Islet of Langerhans (tissue), 1 donor: ENCODE measurements around the gene COX20.
"Not testable (repeated sequence)": the region's sequence is repeated elsewhere in the genome, so short reads cannot be mapped to it uniquely, and the experiment has no call there.

Source experiments
- FAIRE-seq: peaks from one replicate; lab custom pipeline; 2011; peaks lifted over from hg19 to GRCh38; lab: Jason Lieb, UNC

The COX20 gene

DNA sequence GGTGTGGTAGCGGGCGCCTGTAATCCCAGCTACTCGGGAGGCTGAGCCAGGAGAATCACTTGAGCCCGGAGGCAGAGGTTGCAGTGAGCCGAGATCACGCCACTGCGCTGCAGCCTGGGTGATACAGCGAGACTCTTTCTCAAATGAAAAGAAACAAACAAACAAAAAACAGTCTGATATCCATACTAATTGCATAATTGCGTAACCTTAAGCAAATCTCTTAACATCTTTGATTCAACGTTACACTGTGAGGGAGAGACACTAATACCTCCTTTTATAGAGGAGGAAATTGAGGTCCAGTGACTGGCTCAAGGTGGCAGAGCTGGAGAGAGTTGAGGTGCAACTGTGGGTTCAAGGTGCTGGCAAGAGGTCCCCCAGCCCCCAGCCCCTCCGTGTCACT, 12.6 kb upstream of the COX20 start:
- FAIRE-seq: no peak

DNA sequence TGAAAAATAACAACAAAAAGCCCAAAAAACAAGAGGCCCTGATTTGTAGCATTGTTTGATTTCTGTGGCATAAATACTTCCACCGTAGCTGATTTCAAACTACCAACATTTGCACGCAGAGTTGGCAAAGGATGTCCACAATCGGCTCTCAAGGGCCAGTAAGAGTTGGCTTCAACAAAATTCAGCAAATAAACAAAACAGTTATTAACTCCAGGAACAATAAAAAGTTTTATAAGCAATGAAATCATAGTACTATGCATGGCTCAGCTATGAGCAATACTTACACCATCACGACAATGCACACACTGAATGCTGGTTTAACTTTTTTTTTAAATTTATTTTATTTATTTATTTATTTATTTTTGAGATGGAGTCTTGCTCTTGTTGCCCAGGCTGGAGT, 8.7 kb upstream of the COX20 start:
- no peak for FAIRE-seq

DNA sequence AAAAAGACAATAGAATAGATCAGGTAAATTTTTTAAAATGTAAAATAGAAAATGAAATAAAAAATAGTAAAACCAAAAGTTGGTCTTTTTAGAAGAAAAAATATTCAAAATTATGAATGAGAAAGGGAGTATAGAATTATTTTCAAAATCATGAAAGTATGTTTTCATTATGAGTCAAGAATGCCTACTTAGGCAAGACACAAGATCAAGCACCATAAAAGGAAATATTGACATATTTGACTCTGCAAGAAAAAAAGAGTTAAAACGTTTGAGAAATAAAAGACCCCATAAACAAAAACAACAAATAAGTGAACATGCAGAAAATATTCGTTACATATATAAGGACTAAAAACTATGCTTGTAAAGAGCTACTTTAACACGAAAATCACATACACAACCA, 4.8 kb upstream of the COX20 start:
- no peak for FAIRE-seq

DNA sequence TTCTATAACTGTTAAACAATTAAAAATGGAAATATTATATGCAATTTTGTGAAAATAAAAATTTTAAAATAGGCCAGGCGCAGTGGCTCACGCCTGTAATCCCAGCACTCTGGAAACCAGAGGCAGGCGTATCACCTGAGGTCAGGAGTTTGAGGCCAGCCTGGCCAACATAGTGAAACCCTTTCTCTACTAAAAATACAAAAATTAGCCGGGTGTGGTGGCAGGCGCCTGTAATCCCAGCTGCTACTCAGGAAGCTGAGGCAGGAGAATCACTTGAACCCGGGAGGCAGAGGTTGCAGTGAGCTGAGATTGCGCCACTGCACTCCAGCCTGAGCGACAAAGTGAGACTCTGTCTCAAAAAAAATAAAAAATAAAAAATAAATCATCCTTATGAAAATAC, 2.2 kb upstream of the COX20 start:
- not testable (repeated sequence) for FAIRE-seq

DNA sequence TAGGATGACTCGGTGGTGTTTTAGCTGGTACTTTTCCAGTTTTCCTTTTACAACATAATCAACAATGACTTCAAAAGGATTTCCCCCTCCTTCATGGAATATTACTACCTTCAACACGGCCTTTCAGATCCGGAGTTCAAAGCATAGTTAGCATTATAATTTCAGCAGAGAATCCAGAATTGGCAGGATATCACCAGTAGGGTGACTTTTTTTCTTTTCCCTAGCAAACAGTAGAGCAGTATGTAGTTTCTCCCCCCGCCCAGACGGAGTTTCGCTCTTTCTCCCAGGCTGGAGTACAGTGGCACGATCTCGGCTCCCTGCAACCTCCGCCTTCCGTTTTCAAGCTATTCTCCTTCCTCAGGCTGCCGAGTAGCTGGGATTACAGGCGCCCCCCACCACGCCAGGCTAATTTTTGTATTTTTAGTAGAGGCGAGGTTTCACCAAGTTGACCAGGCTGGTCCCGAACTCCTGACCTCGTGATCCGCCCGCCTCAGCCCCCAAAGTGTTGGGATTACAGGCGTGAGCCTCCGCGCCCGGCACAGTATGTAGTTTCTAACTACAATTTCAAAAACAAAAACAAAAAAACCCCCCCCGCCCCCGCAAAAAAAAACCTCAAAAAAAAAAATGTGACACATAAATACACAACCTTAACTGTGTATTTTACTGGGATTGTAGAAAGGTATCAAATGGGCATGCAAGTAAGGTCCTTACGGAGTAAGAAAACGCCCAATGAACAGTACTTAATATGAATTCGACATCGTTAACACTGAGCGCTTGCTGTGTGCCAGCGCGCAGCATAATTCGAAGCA, 1.5 kb upstream of the COX20 start:
- FAIRE-seq: no peak

DNA sequence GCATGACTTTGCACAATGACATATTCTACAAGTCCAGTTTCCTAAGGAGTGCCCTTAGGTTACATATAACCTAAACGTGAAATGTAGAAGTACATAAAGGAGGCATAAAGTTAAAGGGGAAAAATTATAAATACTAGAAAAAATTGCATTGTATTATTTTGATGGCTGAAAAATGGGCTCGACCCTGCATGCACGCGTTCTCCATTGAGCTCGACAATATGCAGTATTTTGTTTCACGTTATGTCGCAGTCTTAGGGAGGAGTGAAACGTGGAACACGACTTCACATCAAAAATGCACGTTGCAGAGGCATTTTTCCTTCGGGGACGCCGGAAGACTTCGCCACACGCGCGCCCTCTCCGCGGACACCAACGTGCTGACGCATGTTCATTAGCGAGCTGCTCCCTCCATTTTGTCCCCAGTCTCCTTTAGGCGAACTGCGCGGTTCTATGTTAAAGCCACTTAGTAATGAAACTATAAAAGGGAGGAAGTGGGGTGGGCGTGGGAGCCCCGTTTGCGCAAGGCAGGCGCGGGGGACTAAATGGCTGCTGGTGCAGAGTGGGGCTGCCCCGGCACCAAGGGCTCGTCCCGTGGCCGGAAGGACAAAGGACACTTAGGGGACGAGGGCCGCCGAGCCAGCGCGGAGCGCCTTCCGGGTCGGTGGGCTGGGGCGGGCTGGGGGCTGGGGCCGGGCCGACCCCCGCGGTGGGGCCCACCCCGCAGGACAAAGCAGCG, 749 bp upstream of the COX20 start:
- no peak for FAIRE-seq

DNA sequence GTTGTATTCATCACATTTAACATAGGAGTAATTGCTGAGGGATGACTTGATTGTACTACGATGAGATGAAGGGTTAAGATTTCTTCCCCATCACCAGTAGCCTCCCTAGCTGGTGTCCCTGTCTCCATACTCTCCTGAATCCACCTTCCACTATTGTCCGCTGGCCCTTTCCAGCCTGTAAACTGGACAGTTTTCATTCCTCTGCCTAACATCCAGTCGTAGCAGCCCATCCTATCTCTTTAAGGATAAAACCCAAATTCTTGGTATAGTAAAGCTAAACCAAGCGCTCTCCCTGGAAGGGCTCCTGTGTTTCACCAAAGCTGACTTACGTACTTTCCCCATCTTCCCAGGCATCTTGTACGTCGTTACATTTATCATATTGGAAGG, 670 bp downstream of the COX20 start:
- FAIRE-seq: no peak

DNA sequence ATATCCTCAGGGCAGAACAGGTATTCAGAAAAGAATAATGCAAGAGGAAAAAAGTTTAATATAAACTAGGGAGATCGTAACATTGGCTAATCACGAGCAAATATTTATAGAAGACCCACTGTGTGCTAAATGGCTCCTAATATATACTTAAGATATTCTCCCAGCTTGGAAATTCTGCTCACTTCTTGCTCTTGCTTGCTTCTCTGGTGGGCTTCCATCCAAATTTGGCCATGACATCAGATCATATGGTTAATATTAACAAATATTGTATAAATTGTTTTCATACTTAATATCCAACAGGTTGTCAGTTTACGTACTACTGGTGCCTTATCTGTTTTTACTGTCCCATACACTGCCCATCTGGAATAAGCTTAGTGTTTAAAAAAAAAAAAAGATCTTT, 1.1 kb downstream of the COX20 start:
- FAIRE-seq: no peak

DNA sequence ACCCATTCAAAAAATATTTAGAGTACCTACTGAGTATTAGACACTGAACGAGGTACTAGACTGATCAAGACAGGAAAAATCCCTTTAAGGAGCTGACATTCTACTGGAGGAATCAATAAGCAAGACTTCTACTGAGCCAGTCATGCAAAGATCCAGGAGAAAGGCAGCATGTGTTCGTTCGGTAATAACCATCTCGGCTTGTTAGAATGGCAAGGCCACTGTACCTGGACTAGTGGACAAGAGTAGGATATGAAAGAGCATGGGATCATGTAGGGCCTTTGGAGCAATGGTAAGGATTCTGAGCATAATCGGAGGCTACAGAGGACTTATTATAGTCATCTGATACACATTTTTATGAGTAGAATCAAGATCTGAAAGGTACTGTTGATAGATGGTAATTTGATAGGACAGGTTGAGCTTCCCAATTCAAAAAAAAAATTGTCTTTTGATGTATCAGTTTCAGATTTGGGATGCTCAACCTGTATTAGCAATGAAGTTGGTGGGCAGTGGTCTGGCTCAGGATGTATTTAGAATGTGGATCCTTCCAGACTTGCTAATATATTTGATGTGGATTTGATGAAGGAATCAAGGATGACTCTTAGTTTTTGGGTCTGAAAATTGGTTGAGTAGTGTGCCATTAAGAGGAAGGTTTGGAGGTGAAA, 2.3 kb downstream of the COX20 start:
- no peak for FAIRE-seq

DNA sequence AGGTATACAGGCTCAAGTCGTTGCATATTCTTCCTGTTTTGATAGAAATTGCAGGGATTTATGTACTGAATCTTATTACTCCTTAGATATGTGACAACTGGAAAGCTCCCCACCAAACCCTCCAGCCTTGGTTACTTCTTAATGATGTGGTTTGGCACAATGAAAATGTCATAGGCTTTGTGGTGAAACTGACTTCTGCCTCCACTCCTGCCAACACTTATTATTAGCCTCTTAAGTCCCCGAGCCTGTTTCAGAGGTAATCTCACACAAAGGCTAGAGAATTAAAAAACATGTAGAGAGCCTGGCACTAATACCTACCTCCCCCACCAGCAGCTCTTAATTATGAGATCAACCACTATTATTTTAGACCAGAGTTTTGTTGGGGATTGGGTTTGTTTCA, 4.2 kb downstream of the COX20 start:
- no peak for FAIRE-seq

DNA sequence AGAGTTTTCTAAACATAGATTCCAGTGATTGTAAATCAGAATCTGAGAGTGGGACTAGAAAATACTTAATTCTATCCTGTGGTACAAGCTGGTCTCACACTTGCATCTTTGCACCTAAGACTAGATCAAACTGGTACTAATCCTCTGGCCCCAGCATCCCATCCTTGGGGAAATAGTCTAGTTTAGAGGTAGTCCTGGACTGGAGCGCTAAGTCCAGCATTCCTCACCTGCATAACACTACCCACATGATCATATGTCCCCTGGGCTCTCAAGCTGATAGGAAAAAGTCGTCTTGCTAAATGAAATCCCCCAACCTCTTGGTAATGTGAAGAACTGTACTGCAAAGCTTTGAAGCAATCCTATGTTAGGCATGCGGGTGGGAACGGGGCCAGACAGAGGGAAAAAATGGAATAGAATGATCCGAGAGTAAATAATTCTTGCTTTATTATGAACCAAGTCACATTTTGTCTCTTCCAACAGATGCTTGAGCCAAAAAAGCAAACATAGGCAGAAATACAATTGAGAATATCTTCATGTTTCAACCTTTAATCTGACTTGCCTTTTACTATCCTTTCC, 4.8 kb downstream of the COX20 start:
- FAIRE-seq: no peak

DNA sequence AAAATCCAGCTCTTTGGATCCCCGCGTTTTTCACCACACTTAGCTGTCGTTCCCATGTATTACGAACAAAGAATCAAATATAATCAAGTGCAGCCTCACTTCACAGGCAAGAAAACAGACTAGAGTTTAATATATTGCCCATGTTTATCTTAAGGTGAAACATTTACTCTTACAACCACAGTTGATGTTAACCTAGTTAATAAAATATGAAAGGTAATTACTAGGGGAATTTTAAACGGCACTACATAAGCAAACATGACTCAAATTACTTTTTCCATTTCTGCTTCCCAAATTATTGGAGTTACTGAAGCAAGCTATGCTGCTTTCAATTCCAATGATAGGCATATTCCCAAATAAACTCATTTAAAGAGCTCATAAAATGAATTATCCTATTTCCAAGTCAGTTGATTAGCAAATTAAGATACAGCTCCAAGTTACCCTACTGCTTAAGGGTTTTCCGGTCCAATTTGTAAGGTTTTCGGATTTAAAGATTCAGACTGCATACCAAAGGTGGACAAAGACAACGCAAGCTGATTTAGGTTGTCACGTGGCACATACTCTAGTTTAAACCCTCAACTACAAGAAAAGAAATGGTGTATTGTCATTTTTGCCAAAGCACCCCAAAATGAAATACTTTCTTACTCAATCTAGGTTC, 5.9 kb downstream of the COX20 start:
- no peak for FAIRE-seq

DNA sequence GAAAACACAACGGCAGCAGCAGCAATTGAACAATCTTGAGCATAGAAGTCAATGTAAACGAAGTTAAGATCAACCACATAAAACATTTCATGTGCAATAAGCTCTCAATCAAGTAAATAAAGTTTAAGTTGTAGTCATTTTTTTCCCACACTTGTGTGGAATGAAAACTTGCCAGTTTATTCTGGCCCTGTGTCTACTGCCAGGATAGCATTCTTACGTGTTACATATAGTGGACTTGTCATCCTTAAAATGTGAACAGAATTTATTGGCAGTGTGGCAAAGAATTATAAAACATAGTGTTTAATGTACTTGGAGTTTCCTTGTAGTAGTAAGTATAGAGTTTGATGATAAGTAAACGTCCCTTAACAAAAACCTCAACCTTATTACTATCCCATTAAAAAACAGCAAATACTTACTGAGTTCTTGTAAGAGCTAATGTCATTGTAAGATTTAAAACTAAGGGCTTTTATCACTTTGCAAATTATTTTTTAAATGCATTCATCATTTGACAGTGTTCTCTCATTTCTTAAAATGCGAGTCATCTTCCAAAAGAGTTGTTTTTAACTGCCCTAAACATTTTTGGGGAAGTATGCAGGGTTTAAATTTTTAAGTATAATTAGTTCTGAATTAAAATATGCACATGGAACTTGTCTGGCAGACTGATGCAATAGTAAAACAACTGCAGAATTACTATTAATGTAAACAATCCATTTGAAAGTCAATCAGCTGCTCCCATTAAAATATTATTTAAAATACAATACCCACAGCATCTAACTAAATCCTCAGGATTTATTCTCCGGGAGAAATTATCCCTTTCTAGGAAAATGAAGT, 7.9 kb downstream of the COX20 start:
- FAIRE-seq: no peak

DNA sequence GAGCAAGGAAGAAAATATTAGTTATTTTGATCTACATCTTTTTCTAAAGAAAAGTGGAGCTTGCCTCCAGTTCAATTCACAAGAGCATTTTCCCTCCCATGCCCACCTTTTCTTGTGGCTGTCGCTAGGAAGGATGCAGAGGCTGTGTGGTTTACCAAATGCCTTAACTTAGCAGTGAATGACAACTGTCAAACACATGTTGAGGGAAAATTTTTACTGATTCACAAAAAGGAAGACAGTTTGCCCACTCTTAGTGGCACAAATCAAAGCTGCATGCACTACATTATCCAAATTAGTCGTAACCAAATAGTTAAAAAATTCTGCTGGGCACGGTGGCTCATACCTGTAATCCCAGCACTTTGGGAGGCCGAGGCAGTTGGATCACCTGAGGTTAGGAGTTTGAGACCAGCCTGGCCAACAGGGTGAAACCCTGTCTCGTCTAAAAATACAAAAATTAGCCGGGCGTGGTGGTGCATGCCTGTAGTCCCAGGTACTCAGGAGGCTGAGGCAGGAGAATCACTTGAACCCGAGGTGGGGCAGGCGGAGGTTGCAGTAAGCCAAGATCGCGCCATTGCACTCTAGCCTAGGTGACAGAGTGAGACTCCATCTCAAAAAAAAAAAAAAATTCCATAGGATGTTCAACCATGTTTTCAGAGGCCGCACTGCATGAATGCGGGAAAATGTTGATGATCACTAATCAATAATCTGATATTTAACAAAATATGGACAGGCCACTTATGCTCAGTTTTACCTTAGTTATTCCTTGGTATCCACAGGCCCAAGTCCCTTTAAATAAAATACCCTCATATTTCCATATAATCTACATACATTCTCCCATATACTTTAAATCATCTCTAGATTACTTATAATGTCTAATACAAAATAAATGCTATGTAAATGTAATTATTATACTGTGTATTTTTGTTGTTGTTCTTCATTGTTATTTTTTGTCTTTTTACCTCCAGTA, 9.0 kb downstream of the COX20 start:
- no peak for FAIRE-seq

DNA sequence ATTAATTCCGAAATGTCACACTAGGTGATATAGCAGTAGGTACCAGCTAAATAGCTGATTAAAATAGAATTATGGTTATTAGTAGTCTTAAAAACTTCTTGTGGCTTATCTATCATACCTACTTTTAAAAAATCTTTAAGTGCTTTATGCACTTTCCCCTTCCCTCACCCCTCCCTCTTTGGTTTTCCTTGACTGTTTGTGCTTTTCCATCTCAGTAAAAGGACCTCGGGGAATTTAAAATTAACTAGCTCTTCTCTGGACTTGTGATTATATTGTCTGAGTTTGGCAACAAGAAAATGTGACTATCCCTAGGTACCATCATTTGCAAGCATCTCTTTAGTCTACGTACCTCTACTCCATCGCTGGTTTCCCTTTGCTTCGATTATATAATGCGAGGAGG, 11.2 kb downstream of the COX20 start:
- no peak for FAIRE-seq

DNA sequence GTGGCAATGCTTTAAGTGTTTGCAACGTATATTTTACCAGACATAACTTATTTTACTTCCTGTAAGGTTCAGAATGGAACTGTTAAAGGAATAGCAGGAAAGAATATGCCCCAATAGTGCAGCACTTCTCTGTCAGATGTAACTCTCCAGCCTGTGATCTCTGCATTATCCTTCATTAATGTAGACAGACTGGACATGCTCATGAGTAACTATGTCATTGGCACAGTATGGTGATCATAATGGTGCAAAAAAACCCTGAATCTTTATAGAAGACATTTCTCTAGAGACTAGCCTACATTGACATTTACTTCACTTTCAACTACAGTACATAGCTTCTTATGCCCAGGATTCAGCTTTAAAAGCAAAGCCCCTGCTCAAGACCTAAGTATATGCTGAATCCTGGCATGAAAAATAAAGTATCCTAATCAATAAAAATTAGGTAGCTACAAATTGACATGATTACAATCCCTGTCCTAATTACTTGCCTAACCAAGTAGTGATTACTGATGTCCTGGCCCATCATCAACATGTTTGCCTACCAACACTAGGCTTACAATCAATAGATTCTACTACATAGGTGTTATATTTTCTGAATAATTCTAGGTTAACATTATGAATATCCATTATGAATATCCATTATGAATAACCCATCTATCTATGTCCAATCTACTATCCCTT, 13.9 kb downstream of the COX20 start:
- FAIRE-seq: no peak

DNA sequence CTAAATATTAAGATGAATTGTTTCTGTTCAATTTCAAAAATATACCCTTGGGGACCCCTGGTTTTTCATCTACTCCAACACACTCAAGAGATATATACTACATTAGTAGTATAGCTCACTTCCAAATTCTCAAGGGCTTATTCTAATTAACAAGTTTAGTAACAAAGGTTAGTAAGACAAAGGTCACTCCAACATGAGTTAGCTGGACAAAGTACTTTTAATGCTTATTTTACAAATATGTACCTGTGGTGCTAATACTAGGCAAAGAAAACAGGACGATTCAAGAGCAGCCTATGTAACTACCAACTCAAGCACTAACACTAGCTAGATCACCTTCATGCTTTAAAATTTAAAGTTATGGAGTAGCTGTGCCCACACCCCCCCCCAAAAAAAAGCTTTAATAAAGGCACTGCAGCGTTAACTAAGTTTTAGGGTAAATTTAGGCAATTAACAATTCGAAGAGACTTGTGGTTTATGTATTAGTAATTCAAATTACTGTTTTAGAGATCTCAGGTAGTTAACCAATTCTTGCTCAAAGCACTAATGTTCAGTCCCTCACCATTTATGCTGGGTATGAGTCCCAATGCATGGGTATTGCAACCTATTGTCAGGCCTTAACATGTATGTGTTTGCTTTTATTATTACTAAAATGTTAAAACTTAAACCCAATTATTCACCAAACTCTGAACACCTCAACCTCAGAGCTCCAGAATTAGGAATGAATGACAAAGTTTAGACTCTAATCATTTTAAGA, 14.8 kb downstream of the COX20 start:
- FAIRE-seq: no peak

DNA sequence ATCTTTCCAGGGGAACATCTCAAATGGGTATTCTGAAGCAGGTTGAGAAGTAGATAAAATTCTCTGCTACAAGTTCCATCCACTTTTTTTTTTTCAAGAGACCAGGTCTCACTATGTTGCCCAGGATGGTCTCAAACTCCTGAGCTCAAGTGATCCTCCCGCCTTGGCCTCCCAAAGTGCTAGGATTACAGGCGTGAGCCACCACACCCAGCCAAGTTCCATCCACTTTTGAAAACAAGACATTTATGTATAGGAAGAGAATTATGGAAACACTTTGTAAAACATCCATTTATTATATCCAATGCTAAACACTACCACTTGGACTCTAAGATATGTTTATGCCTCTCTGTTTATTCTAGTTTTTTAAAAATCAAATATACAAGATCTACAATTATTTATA, 15.4 kb downstream of the COX20 start:
- no peak for FAIRE-seq
